Measurements from ENCODE around the gene SLC6A5. TPM values are rescaled to one million over a fixed set of nuclear protein-coding genes. Genes with fewer than 3 reads are reported as not detected.

The SLC6A5 gene
- total RNA-seq, 1 donor from 2014 or later: not detected

- no peak for DNase-seq (ENCODE audit: low spot score in 2 of 2)
- Histone ChIP-seq H3K4me1 (no peaks in the 10 kb centered on the region), H3K27me3 (peaks cover 12% of the 10 kb centered on the region), H3K9me3 (no peaks in the 10 kb centered on the region), H3K4me3 (no peak overlapping the region), H3K27ac (no peak overlapping the region), H3K36me3 (no peaks in the 10 kb centered on the region)
- intact Hi-C loops (cut with DNase I): no loop called here
- TF ChIP-seq CTCF (IDR thresholded peaks at IDR 0.05): no peak
Measured at GRCh38 chr11:20598492-20598891, 916 bp upstream of the SLC6A5 start.

- no peak for TF ChIP-seq CTCF (IDR thresholded peaks at IDR 0.05)
- H3K4me1 ChIP-seq: no peaks in the 10 kb centered on the region
- H3K27me3 ChIP-seq: peaks cover 12% of the 10 kb centered on the region
- H3K9me3 ChIP-seq: no peaks in the 10 kb centered on the region
- intact Hi-C loops (cut with DNase I): no loop called here
- no peaks in the 10 kb centered on the region for H3K36me3 ChIP-seq
- no peak for DNase-seq (ENCODE audit: low spot score in 2 of 2)
- no peak overlapping the region for H3K4me3 ChIP-seq
- no peak overlapping the region for H3K27ac ChIP-seq
Measured at GRCh38 chr11:20600020-20600346, 575 bp downstream of the SLC6A5 start.

- Histone ChIP-seq H3K27ac (no peak overlapping the region), H3K9me3 (no peaks in the 10 kb centered on the region), H3K4me1 (no peaks in the 10 kb centered on the region), H3K27me3 (peaks cover 12% of the 10 kb centered on the region), H3K4me3 (no peak overlapping the region), H3K36me3 (no peaks in the 10 kb centered on the region)
- no peak for TF ChIP-seq CTCF (IDR thresholded peaks at IDR 0.05)
- no peak for DNase-seq (ENCODE audit: low spot score in 2 of 2)
- intact Hi-C loops (cut with DNase I): no loop called here
Measured at GRCh38 chr11:20600551-20600950, 1.1 kb downstream of the SLC6A5 start.

DNA sequence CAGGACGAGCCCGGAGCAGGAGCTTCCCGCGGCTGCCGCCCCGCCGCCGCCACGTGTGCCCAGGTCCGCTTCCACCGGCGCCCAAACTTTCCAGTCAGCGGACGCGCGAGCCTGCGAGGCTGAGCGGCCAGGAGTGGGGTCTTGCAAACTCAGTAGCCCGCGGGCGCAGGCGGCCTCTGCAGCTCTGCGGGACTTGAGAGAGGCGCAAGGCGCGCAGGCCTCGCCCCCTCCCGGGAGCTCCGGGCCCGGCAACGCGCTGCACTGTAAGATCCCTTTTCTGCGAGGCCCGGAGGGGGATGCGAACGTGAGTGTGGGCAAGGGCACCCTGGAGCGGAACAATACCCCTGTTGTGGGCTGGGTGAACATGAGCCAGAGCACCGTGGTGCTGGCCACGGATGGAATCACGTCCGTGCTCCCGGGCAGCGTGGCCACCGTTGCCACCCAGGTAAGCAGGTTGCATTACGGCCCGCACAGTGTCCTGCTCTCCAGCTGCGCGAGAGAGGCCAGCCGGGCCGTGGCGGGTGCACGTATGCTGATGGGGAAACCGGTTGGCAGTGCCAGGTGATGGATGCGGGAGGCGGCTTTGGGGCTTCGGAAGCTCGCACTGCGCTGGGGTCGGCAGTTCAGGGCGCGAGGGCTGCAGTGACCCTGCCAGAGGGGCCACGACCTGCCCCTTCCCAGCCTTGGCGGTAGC, 2.0 kb downstream of the SLC6A5 start:
- no peak for TF ChIP-seq CTCF (IDR thresholded peaks at IDR 0.05)
- H3K36me3 ChIP-seq: no peaks in the 10 kb centered on the region
- DNase-seq (ENCODE audit: low spot score in 2 of 2): no peak
- peaks cover 12% of the 10 kb centered on the region for H3K27me3 ChIP-seq
- no peak overlapping the region for H3K4me3 ChIP-seq
- H3K4me1 ChIP-seq: no peaks in the 10 kb centered on the region
- no peaks in the 10 kb centered on the region for H3K9me3 ChIP-seq
- no peak overlapping the region for H3K27ac ChIP-seq
- intact Hi-C loops (cut with DNase I): no loop called here

- peaks cover 7% of the 10 kb centered on the region for H3K27me3 ChIP-seq
Measured at GRCh38 chr11:20604295-20604803, 4.9 kb downstream of the SLC6A5 start.

More at GRCh38 chr11:20604295-20604803, 4.9 kb downstream of the SLC6A5 start:
- H3K36me3 ChIP-seq: no peaks in the 10 kb centered on the region
- intact Hi-C loops (cut with DNase I): no loop called here
- H3K27ac ChIP-seq: no peak overlapping the region
- no peak overlapping the region for H3K4me3 ChIP-seq
- H3K4me1 ChIP-seq: no peaks in the 10 kb centered on the region
- no peak for DNase-seq (ENCODE audit: low spot score in 2 of 2)
- TF ChIP-seq CTCF (IDR thresholded peaks at IDR 0.05): no peak
- no peaks in the 10 kb centered on the region for H3K9me3 ChIP-seq
